HepG2 (cell line): ENCODE results near the gene MRI1. TPM values are rescaled to one million over a fixed set of nuclear protein-coding genes. Genes with fewer than 3 reads are reported as not detected.

Experiments
- ATAC-seq: fragments of 200-7000 bp; cut with Tn5 transposase; 3 replicates; pipeline ENCODE4 v1.9.1; 2020; ENCODE audit warnings: mild to moderate bottlenecking, moderate library complexity
- BruUV-seq: library from RNA; stranded (reverse); fragments of 400-500 nt; replicated peaks from 2 replicates; lab custom pipeline; 2021; lab: Mats Ljungman, UMichigan
- CTCF ChIA-PET: fragments of 300-600 bp; formaldehyde crosslinking; extraction: SDS; loops from one replicate; lab custom pipeline; 2021; ENCODE audit warnings: low total read pairs, inconsistent platforms, low intra/inter-chr PET ratio; lab: Yijun Ruan, JAX
- POLR2A ChIA-PET: fragments of 350-600 bp; sonication (Branson Sonifier 250); formaldehyde crosslinking; loops from one replicate; lab custom pipeline; 2020; ENCODE audit warnings: antibody characterized with exemption, inconsistent platforms; lab: Yijun Ruan, JAX
- DNase-seq: peaks from one replicate; pipeline ENCODE4 v3.0.0-alpha.2; 2015; ENCODE audit warnings: low spot score
- FAIRE-seq: peaks from 3 replicates; lab custom pipeline; 2011; peaks lifted over from hg19 to GRCh38; lab: Jason Lieb, UNC
- H2AFZ ChIP-seq: one replicate; pipeline ENCODE4 v1.6.1; 2011; ENCODE audit warnings: low read length, inconsistent platforms
- H3K27ac ChIP-seq: fragments of 300-600 bp; 3 replicates; pipeline ENCODE4 v1.8.0; 2011; ENCODE audit warnings: mixed run types, mild to moderate bottlenecking, mixed read lengths, low read length, inconsistent platforms; ENCODE audit not compliant: insufficient read depth; ENCODE audit errors: extremely low read length
- H3K27me3 ChIP-seq, 2 experiments: fragments of 200-600 bp in 1 of 2; 2 replicates in 1 of 2; 3 replicates in 1 of 2; pipeline versions ENCODE4 v1.6.0 to v1.8.0; 2011; ENCODE audit warnings: low read length in 2 of 2, mild to moderate bottlenecking in 2 of 2, moderate library complexity in 2 of 2, inconsistent platforms in 1 of 2; ENCODE audit not compliant: insufficient read depth in 2 of 2, control insufficient read depth in 1 of 2
- H3K36me3 ChIP-seq, 2 experiments: fragments of 200-600 bp in 1 of 2; replicated peaks in 1 of 2; 2 replicates in 1 of 2; 3 replicates in 1 of 2; pipeline versions ENCODE4 v1.5.1 to v1.8.0; 2011; ENCODE audit warnings: low read length in 2 of 2, inconsistent platforms in 1 of 2; ENCODE audit not compliant: insufficient read depth in 2 of 2, control insufficient read depth in 1 of 2
- H3K4me1 ChIP-seq: 2 replicates; pipeline ENCODE4 v1.5.1; 2012; ENCODE audit warnings: low read length, inconsistent platforms; ENCODE audit not compliant: insufficient read depth
- H3K4me2 ChIP-seq: 2 replicates; pipeline ENCODE4 v1.6.0; 2011; ENCODE audit warnings: low read depth, low read length, inconsistent platforms
- H3K4me3 ChIP-seq, 3 experiments: fragments of 200-600 bp in 1 of 3; sonication (generic), shearing (Covaris generic) in 1 of 3; replicated peaks in 1 of 3; 2 replicates each; pipeline ENCODE4 v1.5.1; 2011 to 2016; ENCODE audit warnings: low read length in 3 of 3, inconsistent platforms in 2 of 3, low read depth in 2 of 3, mild to moderate bottlenecking in 2 of 3, control low read depth in 1 of 3, mixed read lengths in 1 of 3; ENCODE audit not compliant: insufficient read depth in 1 of 3
- H3K79me2 ChIP-seq: one replicate; pipeline ENCODE4 v1.6.1; 2011; ENCODE audit warnings: low read length, inconsistent platforms; ENCODE audit not compliant: insufficient read depth
- H3K9ac ChIP-seq: 2 replicates; pipeline ENCODE4 v1.6.0; 2011; ENCODE audit warnings: mild to moderate bottlenecking, low read depth, low read length, inconsistent platforms; ENCODE audit not compliant: insufficient read depth
- H3K9me3 ChIP-seq: 2 replicates; pipeline ENCODE4 v1.5.1; 2012; ENCODE audit warnings: mild to moderate bottlenecking, low read length
- H4K20me1 ChIP-seq: 2 replicates; pipeline ENCODE4 v1.6.0; 2011; ENCODE audit warnings: inconsistent platforms, mild to moderate bottlenecking, low read length, moderate library complexity; ENCODE audit not compliant: insufficient read depth
- ESRRA ChIP-seq: sonication (generic); formaldehyde crosslinking; IDR thresholded peaks from 2 replicates; pipeline ENCODE4 v1.5.1; 2020; ENCODE audit warnings: mild to moderate bottlenecking, low read depth, missing genetic modification reagents
- GABPB1 ChIP-seq: IDR thresholded peaks from 2 replicates; pipeline ENCODE4 v1.6.1; 2016; ENCODE audit warnings: mild to moderate bottlenecking, missing genetic modification reagents, moderate library complexity, missing compliant biosample characterization
- NR0B2 ChIP-seq: sonication (generic); formaldehyde crosslinking; IDR thresholded peaks from 2 replicates; pipeline ENCODE4 v1.4.0; 2020; ENCODE audit warnings: mild to moderate bottlenecking, missing genetic modification reagents
- NR2F1 ChIP-seq, 2 experiments: fragments of 450-650 bp in 1 of 2; formaldehyde crosslinking in 1 of 2; IDR thresholded peaks; 2 replicates each; pipeline versions ENCODE4 v1.5.0 to v1.6.1; 2016 to 2020; ENCODE audit warnings: mild to moderate bottlenecking in 1 of 2, missing compliant biosample characterization in 1 of 2, missing genetic modification reagents in 1 of 2, moderate library complexity in 1 of 2
- RARG ChIP-seq: sonication (generic); formaldehyde crosslinking; IDR thresholded peaks from 2 replicates; pipeline ENCODE4 v1.4.0; 2020; ENCODE audit warnings: low read depth, mild to moderate bottlenecking, missing genetic modification reagents
- REL ChIP-seq: sonication (generic); formaldehyde crosslinking; conservative IDR thresholded peaks from 2 replicates; pipeline ENCODE4 v1.8.0; 2022; ENCODE audit warnings: mild to moderate bottlenecking, missing genetic modification reagents, moderate library complexity
- RFX1 ChIP-seq: fragments of 450-650 bp; IDR thresholded peaks from 2 replicates; pipeline ENCODE4 v1.6.1; 2017
- RFX3 ChIP-seq: IDR thresholded peaks from 2 replicates; pipeline ENCODE4 v1.6.1; 2016; ENCODE audit warnings: missing biosample characterization, missing genetic modification reagents
- SIX4 ChIP-seq: sonication (generic); formaldehyde crosslinking; IDR thresholded peaks from 2 replicates; pipeline ENCODE4 v1.4.0; 2020; ENCODE audit warnings: missing genetic modification reagents
- SNAPC2 ChIP-seq: sonication (generic); formaldehyde crosslinking; IDR thresholded peaks from 2 replicates; pipeline ENCODE4 v1.8.1; 2022; ENCODE audit warnings: mild to moderate bottlenecking, missing genetic modification reagents
- SRSF4 ChIP-seq: fragments of 200-400 bp; formaldehyde crosslinking; IDR thresholded peaks from one replicate; pipeline ENCODE4 v1.6.1; 2018; ENCODE audit warnings: mild to moderate bottlenecking, low read depth, low read length, moderate library complexity; ENCODE audit not compliant: poor library complexity, severe bottlenecking
- TSC22D2 ChIP-seq: sonication (generic); formaldehyde crosslinking; IDR thresholded peaks from 2 replicates; pipeline ENCODE4 v1.5.1; 2020; ENCODE audit warnings: missing genetic modification reagents, mild to moderate bottlenecking, borderline replicate concordance
- ZC3H4 ChIP-seq: sonication (generic); formaldehyde crosslinking; IDR thresholded peaks from 2 replicates; pipeline ENCODE4 v1.4.0; 2020; ENCODE audit warnings: missing genetic modification reagents, borderline replicate concordance
- ZNF101 ChIP-seq: sonication (generic); formaldehyde crosslinking; IDR thresholded peaks from 2 replicates; pipeline ENCODE4 v1.4.0; 2020; ENCODE audit warnings: mild to moderate bottlenecking, low read depth, missing genetic modification reagents, borderline replicate concordance
- ZNF282 ChIP-seq: fragments of 450-650 bp; IDR thresholded peaks from 2 replicates; pipeline ENCODE4 v1.6.1; 2018; ENCODE audit not compliant: partially characterized antibody
- ZNF292 ChIP-seq: sonication (generic); formaldehyde crosslinking; IDR thresholded peaks from 2 replicates; pipeline ENCODE4 v1.8.1; 2022; ENCODE audit warnings: mild to moderate bottlenecking, low read depth, missing genetic modification reagents, borderline replicate concordance
- ZNF383 ChIP-seq: sonication (generic); formaldehyde crosslinking; IDR thresholded peaks from 2 replicates; pipeline ENCODE4 v1.4.0; 2020; ENCODE audit warnings: missing genetic modification reagents, mild to moderate bottlenecking, borderline replicate concordance
- WGBS: methylation state at CpG from one replicate; pipeline ENCODE4 v1.1.6; 2017; ENCODE audit warnings: low lambda C conversion rate; 5-methylcytosine and 5-hydroxymethylcytosine counted together
- in situ Hi-C: cut with HindIII; loops from 2 replicates; pipeline ENCODE4 v1.10.0; 2017; ENCODE audit warnings: low pct_unique_long_range_greater_than_20kb; ENCODE audit not compliant: extremely low pct_ligation_motif_present
- intact Hi-C: fragments of 100-400 bp; cut with micrococcal nuclease; formaldehyde crosslinking; loops from one replicate; pipeline ENCODE4 v1.10.0; 2022; ENCODE audit not compliant: unreplicated experiment
- polyA plus RNA-seq, 8 experiments: library from polyadenylated mRNA; depleted of rRNA in 3 of 8; stranded (reverse) in 7 of 8; unstranded in 1 of 8; fragments of >200 nt; fragmentation: Illumina TruSeq in 4 of 8; extraction: Trizol in 4 of 8; gene quantifications; 2 replicates each; pipeline versions ENCODE4 v1.2.1 to v1.2.3, GENCODE V29; 2011 to 2016; ENCODE audit warnings: low read depth in 4 of 8, missing spikeins in 1 of 8, mixed read lengths in 1 of 8; ENCODE audit not compliant: insufficient read depth in 1 of 8
- total RNA-seq, 5 experiments: library from RNA; depleted of rRNA; stranded (reverse); fragments of >200 nt; fragmentation: Illumina TruSeq; extraction: Trizol; gene quantifications; 2 replicates each; pipeline ENCODE4 v1.2.3, GENCODE V29; 2016; ENCODE audit warnings: low read depth in 1 of 5
- TF ChIP-seq, protein P1 (sequence below): IDR thresholded peaks from 2 replicates; pipeline ENCODE4 v1.6.1; 2016; ENCODE audit warnings: low read depth

The MRI1 gene
- total and polyA plus RNA-seq, 2 of the 13 experiments (the other 11 are each of a cell fraction or from before 2014, with no cell fraction given) = 20.1 to 20.6 TPM

DNA sequence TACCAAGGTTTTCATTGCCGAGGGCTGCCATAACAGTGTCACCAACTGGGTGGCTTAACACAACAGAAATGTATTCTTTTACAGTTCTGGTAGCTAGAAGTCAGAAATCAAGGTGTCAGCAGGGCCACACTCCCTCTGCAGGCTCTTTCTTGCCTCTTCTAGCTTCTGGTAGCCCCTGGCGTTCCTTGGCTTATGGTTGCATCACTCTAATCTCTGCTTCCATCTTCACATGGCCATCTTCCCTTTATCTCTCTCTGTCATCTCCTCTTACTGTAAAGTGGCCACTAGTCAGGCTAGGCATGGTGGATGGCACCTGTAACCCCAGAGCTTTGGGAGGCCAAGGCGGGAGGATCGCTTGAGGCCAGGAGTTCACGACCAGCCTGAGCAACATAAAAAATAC, 38.0 kb upstream of the MRI1 start:
- H3K4me2 ChIP-seq = no peak overlapping the region
- TF ChIP-seq RFX3 (CRISPR knock-in tag) = no peak
- TF ChIP-seq RARG (CRISPR knock-in tag) = no peak
- no peak for TF ChIP-seq REL
- TF ChIP-seq NR0B2 (CRISPR knock-in tag) = no peak
- TF ChIP-seq SRSF4 = no peak
- no peak for TF ChIP-seq ZNF101 (CRISPR knock-in tag)
- TF ChIP-seq SIX4 = no peak
- TF ChIP-seq ZNF292 (CRISPR knock-in tag) = no peak
- no peak for TF ChIP-seq TSC22D2
- TF ChIP-seq ZNF282 = no peak
- TF ChIP-seq ZC3H4 (CRISPR knock-in tag) = no peak
- TF ChIP-seq SNAPC2 (CRISPR knock-in tag) = no peak
- no peak for TF ChIP-seq NR2F1 (CRISPR knock-in tag; IDR thresholded peaks at IDR 0.05)
- no peak for TF ChIP-seq ESRRA (CRISPR knock-in tag)
- TF ChIP-seq ZNF383 = no peak
- no peak for TF ChIP-seq RFX1
- no peak for TF ChIP-seq GABPB1
- TF ChIP-seq, protein P1, sequence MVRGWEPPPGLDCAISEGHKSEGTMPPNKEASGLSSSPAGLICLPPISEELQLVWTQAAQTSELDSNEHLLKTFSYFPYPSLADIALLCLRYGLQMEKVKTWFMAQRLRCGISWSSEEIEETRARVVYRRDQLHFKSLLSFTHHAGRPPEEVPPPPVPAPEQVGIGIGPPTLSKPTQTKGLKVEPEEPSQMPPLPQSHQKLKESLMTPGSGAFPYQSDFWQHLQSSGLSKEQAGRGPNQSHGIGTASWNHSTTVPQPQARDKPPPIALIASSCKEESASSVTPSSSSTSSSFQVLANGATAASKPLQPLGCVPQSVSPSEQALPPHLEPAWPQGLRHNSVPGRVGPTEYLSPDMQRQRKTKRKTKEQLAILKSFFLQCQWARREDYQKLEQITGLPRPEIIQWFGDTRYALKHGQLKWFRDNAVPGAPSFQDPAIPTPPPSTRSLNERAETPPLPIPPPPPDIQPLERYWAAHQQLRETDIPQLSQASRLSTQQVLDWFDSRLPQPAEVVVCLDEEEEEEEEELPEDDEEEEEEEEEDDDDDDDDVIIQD (CRISPR knock-in tag) = no peak
- TF ChIP-seq, all 625 proteins: peak for 0
- intact Hi-C loops = no loop called here
- H3K4me1 ChIP-seq = peaks cover 30% of the 10 kb centered on the region
- DNase-seq (no peak), ATAC-seq (no peak), FAIRE-seq (no peak)
- H3K36me3 ChIP-seq = no peaks in the 10 kb centered on the region
- no peaks in the 10 kb centered on the region for H3K9me3 ChIP-seq
- H3K9ac ChIP-seq = no peak overlapping the region
- no peaks in the 10 kb centered on the region for H3K79me2 ChIP-seq
- in situ Hi-C loops = loop anchor here (10.0 kb wide), 1 partner anchor 452 kb away; no protein-coding TSS in a partner anchor
- no peaks in the 10 kb centered on the region for H3K27me3 ChIP-seq
- 85% methylated on average over 5 of the region's 5 CpGs for WGBS
- no peaks in the 10 kb centered on the region for H4K20me1 ChIP-seq
- BruUV-seq = no TSS peak
- ChIA-PET POLR2A (interaction anchor here (0.9 kb wide), 1 partner anchor 21 kb away, joined by 3 read pairs; a partner anchor contains a TSS), CTCF (no interaction called here)
- H2AFZ ChIP-seq = no peak overlapping the region
- no peak overlapping the region for H3K27ac ChIP-seq
- H3K4me3 ChIP-seq = no peak overlapping the region
